ENCODE data around the gene IKZF2.

IKZF2 gene

GRCh38 chr2:213151437-213152064 is at the start of gene IKZF2:
Gene IKZF2 (minus strand): TSS chr2:213151612. CDS start chr2:213148629, 2,983 bp downstream.
- DNase-seq, result peak; percentile 79

GRCh38 chr2:213199871-213200270 is 48.5 kb upstream of the IKZF2 start:
- no peak for DNase-seq

GRCh38 chr2:213189001-213189899 is 37.8 kb upstream of the IKZF2 start:
- DNase-seq, result no peak

GRCh38 chr2:213188533-213188867 is 37.1 kb upstream of the IKZF2 start:
- DNase-seq, result no peak

- DNase-seq, result no peak
Measured at GRCh38 chr2:213187833-213188532, 36.6 kb upstream of the IKZF2 start.

- no peak for DNase-seq
Measured at GRCh38 chr2:213187386-213187785, 36.0 kb upstream of the IKZF2 start.

GRCh38 chr2:213185147-213185822 is 33.9 kb upstream of the IKZF2 start:
- no peak for DNase-seq

- no peak for DNase-seq
Measured at GRCh38 chr2:213181712-213182111, 30.3 kb upstream of the IKZF2 start.

- DNase-seq, result no peak
Measured at GRCh38 chr2:213177679-213178078, 26.3 kb upstream of the IKZF2 start.

- no peak for DNase-seq
Measured at GRCh38 chr2:213175673-213176247, 24.3 kb upstream of the IKZF2 start.

GRCh38 chr2:213172641-213173040 is 21.2 kb upstream of the IKZF2 start:
- DNase-seq, result no peak

GRCh38 chr2:213171147-213171546 is 19.7 kb upstream of the IKZF2 start:
- DNase-seq, result no peak

GRCh38 chr2:213167271-213167930 is 16.0 kb upstream of the IKZF2 start:
- DNase-seq, result no peak

GRCh38 chr2:213166109-213166508 is 14.7 kb upstream of the IKZF2 start:
- DNase-seq, result no peak

- DNase-seq, result no peak
Measured at GRCh38 chr2:213164263-213164662, 12.9 kb upstream of the IKZF2 start.

- DNase-seq, result no peak
Measured at GRCh38 chr2:213162516-213163118, 11.2 kb upstream of the IKZF2 start.

GRCh38 chr2:213161759-213162515 is 10.5 kb upstream of the IKZF2 start:
- no peak for DNase-seq

GRCh38 chr2:213159768-213160167 is 8.4 kb upstream of the IKZF2 start:
- DNase-seq, result no peak

- no peak for DNase-seq
Measured at GRCh38 chr2:213157242-213157641, 5.8 kb upstream of the IKZF2 start.

GRCh38 chr2:213156717-213157116 is 5.3 kb upstream of the IKZF2 start:
- no peak for DNase-seq

GRCh38 chr2:213152888-213153287 is 1.5 kb upstream of the IKZF2 start:
- DNase-seq, result no peak
